Measurements from ENCODE around the gene ETS2. TPM values are rescaled to one million over a fixed set of nuclear protein-coding genes. Genes with fewer than 3 reads are reported as not detected.

Gene ETS2
- total and polyA plus RNA-seq, 2 of the 8 experiments (the other 6 are each of a cell fraction or from before 2014, with no cell fraction given): 11.0 to 45.1 TPM

GRCh38 chr21:38832664-38833063 is 26.9 kb downstream of the ETS2 start (continued):
- TF ChIP-seq CHD7 (IDR thresholded peaks at IDR 0.05; ENCODE audit: insufficient replicate concordance, low read length): no peak
